Astrocyte (in vitro differentiated cells and primary cell): ENCODE results near the gene UTP15. TPM values are rescaled to one million over a fixed set of nuclear protein-coding genes. Genes with fewer than 3 reads are reported as not detected.

Experiments used
- DNase-seq: peaks from one replicate; pipeline ENCODE4 v3.0.0-alpha.2; 2010; ENCODE audit warnings: low read depth
- FAIRE-seq: peaks from 2 replicates; lab custom pipeline; 2011; peaks lifted over from hg19 to GRCh38; lab: Jason Lieb, UNC
- H2AFZ ChIP-seq: 2 replicates; pipeline ENCODE4 v1.6.0; 2012; ENCODE audit warnings: low read depth, low read length, inconsistent platforms
- H3K27ac ChIP-seq: 2 replicates; pipeline ENCODE4 v1.5.1; 2011; ENCODE audit warnings: low read depth, low read length, inconsistent platforms
- H3K27me3 ChIP-seq: 2 replicates; pipeline ENCODE4 v1.6.0; 2011; ENCODE audit warnings: low read length, inconsistent platforms; ENCODE audit not compliant: insufficient read depth
- H3K36me3 ChIP-seq: 2 replicates; pipeline ENCODE4 v1.5.1; 2011; ENCODE audit warnings: low read length, inconsistent platforms; ENCODE audit not compliant: insufficient read depth
- H3K4me1 ChIP-seq: 2 replicates; pipeline ENCODE4 v1.5.1; 2011; ENCODE audit warnings: low read length, inconsistent platforms; ENCODE audit not compliant: insufficient read depth
- H3K4me2 ChIP-seq: 2 replicates; pipeline ENCODE4 v1.6.0; 2012; ENCODE audit warnings: low read length, inconsistent platforms
- H3K4me3 ChIP-seq: 2 replicates; pipeline ENCODE4 v1.5.1; 2011; ENCODE audit warnings: low read depth, mild to moderate bottlenecking, low read length, inconsistent platforms; ENCODE audit not compliant: insufficient read depth
- H3K79me2 ChIP-seq: 2 replicates; pipeline ENCODE4 v1.6.0; 2012; ENCODE audit warnings: mild to moderate bottlenecking, low read length, inconsistent platforms; ENCODE audit not compliant: insufficient read depth
- H3K9ac ChIP-seq: 2 replicates; pipeline ENCODE4 v1.6.0; 2012; ENCODE audit warnings: mild to moderate bottlenecking, low read length, inconsistent platforms
- H3K9me3 ChIP-seq: 2 replicates; pipeline ENCODE4 v1.5.1; 2012; ENCODE audit warnings: low read depth, mild to moderate bottlenecking, low read length, inconsistent platforms; ENCODE audit not compliant: insufficient read depth
- H4K20me1 ChIP-seq: 2 replicates; pipeline ENCODE4 v1.6.0; 2012; ENCODE audit warnings: low read length, inconsistent platforms; ENCODE audit not compliant: insufficient read depth
- H3K27ac Mint-ChIP-seq: one replicate; pipeline ENCODE4 v1.8.0; 2021; ENCODE audit warnings: mild to moderate bottlenecking, mixed read lengths; ENCODE audit not compliant: unreplicated experiment
- H3K27me3 Mint-ChIP-seq: one replicate; pipeline ENCODE4 v1.8.0; 2021; ENCODE audit warnings: low read depth, mixed read lengths; ENCODE audit not compliant: unreplicated experiment
- H3K36me3 Mint-ChIP-seq: one replicate; pipeline ENCODE4 v1.8.0; 2021; ENCODE audit warnings: low read depth, mixed read lengths; ENCODE audit not compliant: unreplicated experiment
- H3K4me1 Mint-ChIP-seq: one replicate; pipeline ENCODE4 v1.8.0; 2021; ENCODE audit warnings: low read depth, mixed read lengths; ENCODE audit not compliant: unreplicated experiment
- H3K4me3 Mint-ChIP-seq: one replicate; pipeline ENCODE4 v1.8.0; 2021; ENCODE audit warnings: mild to moderate bottlenecking, moderate library complexity, mixed read lengths; ENCODE audit not compliant: unreplicated experiment
- H3K9me3 Mint-ChIP-seq: one replicate; pipeline ENCODE4 v1.8.0; 2021; ENCODE audit warnings: mild to moderate bottlenecking, mixed read lengths; ENCODE audit not compliant: unreplicated experiment
- EZH2 ChIP-seq: IDR thresholded peaks from 2 replicates; pipeline ENCODE4 v1.6.1; 2012; ENCODE audit warnings: mild to moderate bottlenecking, low read length, inconsistent platforms; ENCODE audit not compliant: insufficient read depth
- total RNA-seq: library from RNA; stranded (reverse); gene quantifications from 2 replicates; pipeline ENCODE4 v1.2.1, GENCODE V29; 2021
- TF ChIP-seq, protein P1 (sequence below): IDR thresholded peaks from 2 replicates; pipeline ENCODE4 v1.5.1; 2011; ENCODE audit warnings: low read depth, mild to moderate bottlenecking, inconsistent platforms, low read length, moderate library complexity; ENCODE audit not compliant: insufficient read depth

UTP15 gene
- total RNA-seq, 1 donor from 2014 or later = 23.7 TPM

DNA sequence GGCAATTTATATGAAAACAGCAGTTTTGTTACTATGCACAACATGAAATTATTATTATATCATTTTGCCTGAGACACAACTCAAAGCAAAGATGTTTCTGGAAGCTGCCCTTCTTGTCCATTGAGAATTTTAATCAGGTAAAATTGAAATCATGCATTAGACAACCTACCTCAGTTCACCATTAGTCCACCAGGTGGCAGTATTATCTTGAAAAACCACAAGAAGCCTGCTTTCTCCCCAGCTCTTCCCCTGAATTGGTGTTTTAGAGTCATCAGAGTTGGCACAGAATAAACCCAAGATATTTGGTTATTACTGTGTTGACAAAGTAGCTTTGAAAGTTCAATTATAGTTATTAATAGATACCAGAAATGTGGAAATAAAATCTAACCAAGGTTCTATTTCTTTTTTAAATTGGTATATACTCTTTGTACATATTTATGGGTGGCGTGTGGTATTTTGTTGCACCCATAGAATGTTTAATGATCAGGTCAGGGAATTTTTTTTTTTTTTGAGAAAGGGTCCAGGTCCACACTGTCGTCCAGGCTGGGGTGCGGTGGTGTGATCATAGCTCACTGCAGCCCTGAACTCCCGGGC lies 25.7 kb downstream of the UTP15 start:
- DNase-seq (peak; percentile 64), FAIRE-seq (peak; percentile 17)
- Histone ChIP-seq H3K9me3 (no peaks in the 10 kb centered on the region), H3K4me3 (no peak overlapping the region), H2AFZ (no peak overlapping the region), H3K79me2 (no peaks in the 10 kb centered on the region), H3K4me2 (no peak overlapping the region), H3K27ac (no peak overlapping the region), H4K20me1 (no peaks in the 10 kb centered on the region), H3K36me3 (no peaks in the 10 kb centered on the region), H3K4me1 (peaks cover 13% of the 10 kb centered on the region), H3K27me3 (no peaks in the 10 kb centered on the region), H3K9ac (no peak overlapping the region)
- H3K27ac Mint-ChIP-seq = no peak overlapping the region
- peaks cover 6% of the 10 kb centered on the region for H3K36me3 Mint-ChIP-seq
- H3K4me3 Mint-ChIP-seq = no peak overlapping the region
- H3K9me3 Mint-ChIP-seq = no peaks in the 10 kb centered on the region
- H3K4me1 Mint-ChIP-seq = peaks cover 5% of the 10 kb centered on the region
- no peaks in the 10 kb centered on the region for H3K27me3 Mint-ChIP-seq
- TF ChIP-seq, protein P1, sequence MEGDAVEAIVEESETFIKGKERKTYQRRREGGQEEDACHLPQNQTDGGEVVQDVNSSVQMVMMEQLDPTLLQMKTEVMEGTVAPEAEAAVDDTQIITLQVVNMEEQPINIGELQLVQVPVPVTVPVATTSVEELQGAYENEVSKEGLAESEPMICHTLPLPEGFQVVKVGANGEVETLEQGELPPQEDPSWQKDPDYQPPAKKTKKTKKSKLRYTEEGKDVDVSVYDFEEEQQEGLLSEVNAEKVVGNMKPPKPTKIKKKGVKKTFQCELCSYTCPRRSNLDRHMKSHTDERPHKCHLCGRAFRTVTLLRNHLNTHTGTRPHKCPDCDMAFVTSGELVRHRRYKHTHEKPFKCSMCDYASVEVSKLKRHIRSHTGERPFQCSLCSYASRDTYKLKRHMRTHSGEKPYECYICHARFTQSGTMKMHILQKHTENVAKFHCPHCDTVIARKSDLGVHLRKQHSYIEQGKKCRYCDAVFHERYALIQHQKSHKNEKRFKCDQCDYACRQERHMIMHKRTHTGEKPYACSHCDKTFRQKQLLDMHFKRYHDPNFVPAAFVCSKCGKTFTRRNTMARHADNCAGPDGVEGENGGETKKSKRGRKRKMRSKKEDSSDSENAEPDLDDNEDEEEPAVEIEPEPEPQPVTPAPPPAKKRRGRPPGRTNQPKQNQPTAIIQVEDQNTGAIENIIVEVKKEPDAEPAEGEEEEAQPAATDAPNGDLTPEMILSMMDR = peak; percentile 78
- TF ChIP-seq EZH2 = no peak

DNA sequence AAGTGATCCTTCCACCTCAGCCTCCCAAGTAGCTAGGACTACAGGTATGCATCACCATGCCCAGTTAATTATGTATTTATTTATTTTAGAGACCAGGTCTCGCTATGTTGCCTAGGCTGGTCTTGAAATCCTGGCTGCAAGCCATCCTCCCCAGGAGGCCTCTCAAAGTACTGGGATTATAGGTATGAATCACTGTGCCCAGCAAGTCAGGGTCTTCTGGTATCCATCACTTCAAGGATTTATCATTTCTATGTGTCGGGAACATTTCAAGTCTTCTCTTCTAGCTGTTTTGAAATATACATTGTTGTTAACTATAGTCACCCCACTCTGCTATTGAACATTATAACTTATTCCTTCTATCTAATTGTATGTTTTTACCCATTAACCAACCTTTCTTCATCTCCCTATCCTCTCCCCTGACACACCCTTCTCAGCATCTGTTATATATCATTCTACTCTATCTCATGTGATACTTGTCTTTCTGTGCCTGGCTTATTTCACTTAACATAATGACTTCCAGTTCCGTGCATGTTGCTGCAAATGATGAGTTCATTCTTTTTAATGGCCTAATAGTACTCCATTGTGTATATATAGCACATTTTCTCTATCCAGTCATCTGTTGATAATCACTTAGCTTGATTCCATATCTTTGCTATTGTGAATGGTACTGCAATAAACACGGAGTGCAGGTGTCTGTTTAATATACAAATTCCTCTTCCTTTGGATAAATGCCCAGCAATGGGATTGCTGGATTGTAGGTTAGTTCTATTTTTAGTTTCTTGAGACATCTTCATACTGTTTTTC lies 26.4 kb downstream of the UTP15 start:
- no peak for FAIRE-seq
- H3K27me3 ChIP-seq = no peaks in the 10 kb centered on the region
- peaks cover 4% of the 10 kb centered on the region for H3K36me3 Mint-ChIP-seq
- no peaks in the 10 kb centered on the region for H3K27me3 Mint-ChIP-seq
- peak; percentile 35 for DNase-seq
- H3K79me2 ChIP-seq = no peaks in the 10 kb centered on the region
- no peaks in the 10 kb centered on the region for H4K20me1 ChIP-seq
- no peak overlapping the region for H3K9ac ChIP-seq
- peak overlapping the region; percentile 4 for H3K27ac ChIP-seq
- H3K4me1 ChIP-seq = peaks cover 13% of the 10 kb centered on the region
- H3K4me3 Mint-ChIP-seq = no peak overlapping the region
- no peak overlapping the region for H2AFZ ChIP-seq
- no peak for TF ChIP-seq EZH2
- H3K4me1 Mint-ChIP-seq = peaks cover 5% of the 10 kb centered on the region
- H3K4me2 ChIP-seq = peak overlapping the region; percentile 36
- H3K27ac Mint-ChIP-seq = no peak overlapping the region
- no peaks in the 10 kb centered on the region for H3K9me3 Mint-ChIP-seq
- H3K36me3 ChIP-seq = no peaks in the 10 kb centered on the region
- H3K4me3 ChIP-seq = no peak overlapping the region
- H3K9me3 ChIP-seq = no peaks in the 10 kb centered on the region

DNA sequence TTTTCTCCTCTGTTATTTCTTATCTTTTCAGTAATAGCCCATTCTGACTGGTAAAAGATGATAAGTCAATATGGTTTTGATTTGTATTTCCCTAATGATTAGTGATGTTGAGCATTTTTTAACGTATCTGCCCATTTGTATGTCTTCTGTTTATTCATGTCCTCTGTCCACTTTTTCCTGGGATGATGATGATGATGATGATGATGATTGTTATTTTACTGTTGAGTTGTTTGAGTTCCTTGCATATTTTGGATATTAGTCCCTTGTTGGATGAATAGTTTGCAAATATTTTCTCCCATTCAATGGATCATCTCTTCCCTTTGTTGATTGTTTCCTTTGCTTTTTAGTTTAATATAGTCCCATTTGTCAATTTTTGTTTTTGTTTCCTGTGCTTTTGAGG lies 27.0 kb downstream of the UTP15 start:
- no peak overlapping the region for H3K4me3 Mint-ChIP-seq
- Histone ChIP-seq H2AFZ (no peak overlapping the region), H3K27me3 (no peaks in the 10 kb centered on the region), H3K9ac (no peak overlapping the region), H3K4me2 (peak overlapping the region; percentile 36), H3K9me3 (no peaks in the 10 kb centered on the region), H3K4me3 (no peak overlapping the region), H3K4me1 (peaks cover 13% of the 10 kb centered on the region), H4K20me1 (no peaks in the 10 kb centered on the region), H3K79me2 (no peaks in the 10 kb centered on the region), H3K36me3 (no peaks in the 10 kb centered on the region), H3K27ac (no peak overlapping the region)
- no peaks in the 10 kb centered on the region for H3K9me3 Mint-ChIP-seq
- H3K4me1 Mint-ChIP-seq = peaks cover 5% of the 10 kb centered on the region
- peak overlapping the region; percentile 21 for H3K27ac Mint-ChIP-seq
- peak; percentile 39 for DNase-seq
- TF ChIP-seq EZH2 = no peak
- TF ChIP-seq, protein P1 = no peak
- peak; percentile 32 for FAIRE-seq
- peaks cover 2% of the 10 kb centered on the region for H3K36me3 Mint-ChIP-seq
- no peaks in the 10 kb centered on the region for H3K27me3 Mint-ChIP-seq
